Keratinocyte (primary cell): ENCODE results near the gene ZFYVE21. TPM values are rescaled to one million over a fixed set of nuclear protein-coding genes. Genes with fewer than 3 reads are reported as not detected.

Experiments
- DNase-seq: peaks from one replicate; pipeline ENCODE4 v3.0.0-alpha.2; 2011; ENCODE audit warnings: low read depth, missing footprints, low spot score
- FAIRE-seq: peaks from 2 replicates; lab custom pipeline; 2011; peaks lifted over from hg19 to GRCh38; lab: Jason Lieb, UNC
- H2AFZ ChIP-seq: 2 replicates; pipeline ENCODE4 v1.6.0; 2012; ENCODE audit warnings: low read length, control low read depth, inconsistent platforms; ENCODE audit not compliant: control insufficient read depth
- H3K27ac ChIP-seq: 2 replicates; pipeline ENCODE4 v1.5.1; 2011; ENCODE audit warnings: low read length; ENCODE audit not compliant: control insufficient read depth, insufficient read depth
- H3K27me3 ChIP-seq: 3 replicates; pipeline ENCODE4 v1.6.0; 2011; ENCODE audit warnings: low read length; ENCODE audit not compliant: control insufficient read depth, insufficient read depth; ENCODE audit errors: extremely low read depth
- H3K36me3 ChIP-seq, 2 experiments: 2 replicates in 1 of 2; 3 replicates in 1 of 2; pipeline ENCODE4 v1.5.1; 2011; ENCODE audit warnings: low read length in 2 of 2, mild to moderate bottlenecking in 1 of 2; ENCODE audit not compliant: control insufficient read depth in 2 of 2, insufficient read depth in 2 of 2; ENCODE audit errors: extremely low read depth in 1 of 2
- H3K4me1 ChIP-seq: 3 replicates; pipeline ENCODE4 v1.5.1; 2011; ENCODE audit warnings: low read length; ENCODE audit not compliant: control insufficient read depth, insufficient read depth; ENCODE audit errors: extremely low read depth
- H3K4me2 ChIP-seq: 3 replicates; pipeline ENCODE4 v1.6.0; 2011; ENCODE audit warnings: low read depth, low read length; ENCODE audit not compliant: control insufficient read depth, insufficient read depth; ENCODE audit errors: extremely low read depth
- H3K4me3 ChIP-seq, 3 experiments: fragments of 200-600 bp in 1 of 3; sonication (generic) in 1 of 3; 2 replicates in 2 of 3; 3 replicates in 1 of 3; pipeline ENCODE4 v1.5.1; 2011 to 2016; ENCODE audit warnings: low read length in 3 of 3, mild to moderate bottlenecking in 3 of 3, control low read depth in 2 of 3, inconsistent platforms in 1 of 3, low read depth in 1 of 3, mixed read lengths in 1 of 3, mixed run types in 1 of 3, moderate library complexity in 1 of 3; ENCODE audit not compliant: control insufficient read depth in 2 of 3, insufficient read depth in 2 of 3; ENCODE audit errors: extremely low read depth in 1 of 3
- H3K79me2 ChIP-seq: 2 replicates; pipeline ENCODE4 v1.6.0; 2012; ENCODE audit warnings: low read length; ENCODE audit not compliant: control insufficient read depth, insufficient read depth
- H3K9ac ChIP-seq: 3 replicates; pipeline ENCODE4 v1.6.0; 2011; ENCODE audit warnings: low read length; ENCODE audit not compliant: control insufficient read depth, insufficient read depth; ENCODE audit errors: extremely low read depth
- H3K9me1 ChIP-seq: 3 replicates; pipeline ENCODE4 v1.6.0; 2011; ENCODE audit warnings: low read length; ENCODE audit not compliant: control insufficient read depth, insufficient read depth; ENCODE audit errors: extremely low read depth
- H3K9me3 ChIP-seq: 2 replicates; pipeline ENCODE4 v1.5.1; 2012; ENCODE audit warnings: low read depth, low read length; ENCODE audit not compliant: control insufficient read depth
- H4K20me1 ChIP-seq: 3 replicates; pipeline ENCODE4 v1.6.0; 2011; ENCODE audit warnings: low read length; ENCODE audit not compliant: control insufficient read depth, insufficient read depth; ENCODE audit errors: extremely low read depth
- CTCF ChIP-seq, 3 experiments: IDR thresholded peaks in 1 of 3; conservative IDR thresholded peaks in 1 of 3; optimal IDR thresholded peaks in 1 of 3; 2 replicates in 2 of 3; 3 replicates in 1 of 3; pipeline versions ENCODE3 to v1.5.1; 2011; ENCODE audit warnings: low read length in 3 of 3, mild to moderate bottlenecking in 3 of 3, moderate library complexity in 2 of 3, control low read depth in 1 of 3, inconsistent platforms in 1 of 3; ENCODE audit not compliant: insufficient read depth in 2 of 3; ENCODE audit errors: extremely low read depth in 1 of 3
- EZH2 ChIP-seq: IDR thresholded peaks from one replicate; pipeline ENCODE4 v1.6.1; 2012; ENCODE audit warnings: inconsistent platforms, mild to moderate bottlenecking, low read length, moderate library complexity
- dilution Hi-C: fragments of 300-500 bp; cut with MboI; formaldehyde crosslinking; loops from one replicate; pipeline ENCODE4 v1.7.0; 2020; ENCODE audit warnings: low sequenced_read_pairs; ENCODE audit not compliant: extremely low pct_ligation_motif_present
- polyA plus RNA-seq, 5 experiments: library from polyadenylated mRNA; depleted of rRNA in 3 of 5; stranded (reverse) in 3 of 5; stranded (forward) in 1 of 5; unstranded in 1 of 5; fragments of >200 nt; gene quantifications; 1 replicate in 1 of 5; 2 replicates in 3 of 5; 3 replicates in 1 of 5; pipeline versions ENCODE4 v1.2.1 to v1.2.3, GENCODE V29; 2011 to 2012; ENCODE audit warnings: missing spikeins in 2 of 5, low read depth in 1 of 5, low replicate concordance in 1 of 5

ZFYVE21 gene
- polyA plus RNA-seq, 1 donor (not counting 4 experiments of a cell fraction or from before 2014, with no cell fraction given), result 116 TPM

- no peaks in the 10 kb centered on the region for H3K27me3 ChIP-seq
- H2AFZ ChIP-seq, result no peak overlapping the region
- H3K36me3 ChIP-seq, result peaks cover 24 to 36% of the 10 kb centered on the region in 2 experiments
- no peak for TF ChIP-seq EZH2
- no peak for TF ChIP-seq CTCF (optimal IDR thresholded peaks at IDR 0.05 in 1 of 3, IDR thresholded peaks at IDR 0.05 in 1 of 3, conservative IDR thresholded peaks at IDR 0.05 in 1 of 3; ENCODE audit: extremely low read depth in 1 of 3, insufficient read depth in 2 of 3, low read length in 3 of 3)
- H3K9ac ChIP-seq, result no peak overlapping the region
- no peak overlapping the region for H3K4me2 ChIP-seq
- FAIRE-seq, result no peak
- H3K9me3 ChIP-seq, result no peaks in the 10 kb centered on the region
- H3K79me2 ChIP-seq, result no peaks in the 10 kb centered on the region
- no peaks in the 10 kb centered on the region for H3K9me1 ChIP-seq
- H3K4me3 ChIP-seq, result no peak overlapping the region
- dilution Hi-C loops, result no loop called here
- peaks cover 2% of the 10 kb centered on the region for H3K4me1 ChIP-seq
- H4K20me1 ChIP-seq, result no peaks in the 10 kb centered on the region
- no peak overlapping the region for H3K27ac ChIP-seq
- no peak for DNase-seq
These were observed 23.3 kb downstream of the ZFYVE21 start for GRCh38 chr14:103738701-103739451.

GRCh38 chr14:103739466-103739792, 23.8 kb downstream of the ZFYVE21 start:
- Histone ChIP-seq H3K79me2 (no peaks in the 10 kb centered on the region), H3K36me3 (peaks cover 21 to 35% of the 10 kb centered on the region in 2 experiments), H4K20me1 (no peaks in the 10 kb centered on the region), H3K27me3 (no peaks in the 10 kb centered on the region), H3K27ac (no peak overlapping the region), H2AFZ (no peak overlapping the region), H3K9ac (no peak overlapping the region), H3K9me3 (no peaks in the 10 kb centered on the region), H3K4me2 (no peak overlapping the region), H3K9me1 (no peaks in the 10 kb centered on the region), H3K4me3 (no peak overlapping the region), H3K4me1 (no peaks in the 10 kb centered on the region)
- dilution Hi-C loops, result no loop called here
- FAIRE-seq (no peak), DNase-seq (no peak)
- TF ChIP-seq CTCF (optimal IDR thresholded peaks at IDR 0.05 in 1 of 3, IDR thresholded peaks at IDR 0.05 in 1 of 3, conservative IDR thresholded peaks at IDR 0.05 in 1 of 3; ENCODE audit: extremely low read depth in 1 of 3, insufficient read depth in 2 of 3, low read length in 3 of 3), result no peak
- no peak for TF ChIP-seq EZH2
